Sigmoid colon (tissue), 3 donors: ENCODE measurements around the gene SERINC5.

Source experiments
- CTCF ChIP-seq, 4 experiments: fragments of 450-650 bp in 3 of 4; fragments of 200-600 bp in 1 of 4; IDR thresholded peaks; one replicate each; pipeline ENCODE4 v1.5.1; 2016 to 2019; ENCODE audit warnings: antibody characterized with exemption in 4 of 4, mild to moderate bottlenecking in 3 of 4, moderate library complexity in 2 of 4
- POLR2A ChIP-seq, 2 donors: fragments of 450-650 bp; IDR thresholded peaks; one replicate each; pipeline ENCODE4 v1.6.1; 2016; ENCODE audit warnings: antibody characterized with exemption in 2 of 2, mild to moderate bottlenecking in 2 of 2, moderate library complexity in 2 of 2

GRCh38 chr5:80231243-80231642 is 24.6 kb downstream of the SERINC5 start:
- TF ChIP-seq CTCF (IDR thresholded peaks at IDR 0.05) (no peak), POLR2A (IDR thresholded peaks at IDR 0.05) (no peak)
